Peyer's patch (tissue), 4 donors: ENCODE measurements around the gene PSAPL1.

ENCODE experiments used
- POLR2A ChIP-seq, 2 donors: fragments of 450-650 bp; IDR thresholded peaks; one replicate each; pipeline ENCODE4 v1.5.1; 2017; ENCODE audit warnings: antibody characterized with exemption in 2 of 2, mild to moderate bottlenecking in 2 of 2, moderate library complexity in 2 of 2
- TF ChIP-seq, protein P1 (sequence below), 6 experiments: fragments of 450-650 bp in 4 of 6; fragments of 200-600 bp in 2 of 6; sonication (generic) in 1 of 6; IDR thresholded peaks; one replicate each; pipeline ENCODE4 v1.5.1; 2017 to 2019; ENCODE audit warnings: antibody characterized with exemption in 6 of 6, mild to moderate bottlenecking in 3 of 6, moderate library complexity in 1 of 6

- TF ChIP-seq POLR2A (IDR thresholded peaks at IDR 0.05) = no peak
- TF ChIP-seq, protein P1, sequence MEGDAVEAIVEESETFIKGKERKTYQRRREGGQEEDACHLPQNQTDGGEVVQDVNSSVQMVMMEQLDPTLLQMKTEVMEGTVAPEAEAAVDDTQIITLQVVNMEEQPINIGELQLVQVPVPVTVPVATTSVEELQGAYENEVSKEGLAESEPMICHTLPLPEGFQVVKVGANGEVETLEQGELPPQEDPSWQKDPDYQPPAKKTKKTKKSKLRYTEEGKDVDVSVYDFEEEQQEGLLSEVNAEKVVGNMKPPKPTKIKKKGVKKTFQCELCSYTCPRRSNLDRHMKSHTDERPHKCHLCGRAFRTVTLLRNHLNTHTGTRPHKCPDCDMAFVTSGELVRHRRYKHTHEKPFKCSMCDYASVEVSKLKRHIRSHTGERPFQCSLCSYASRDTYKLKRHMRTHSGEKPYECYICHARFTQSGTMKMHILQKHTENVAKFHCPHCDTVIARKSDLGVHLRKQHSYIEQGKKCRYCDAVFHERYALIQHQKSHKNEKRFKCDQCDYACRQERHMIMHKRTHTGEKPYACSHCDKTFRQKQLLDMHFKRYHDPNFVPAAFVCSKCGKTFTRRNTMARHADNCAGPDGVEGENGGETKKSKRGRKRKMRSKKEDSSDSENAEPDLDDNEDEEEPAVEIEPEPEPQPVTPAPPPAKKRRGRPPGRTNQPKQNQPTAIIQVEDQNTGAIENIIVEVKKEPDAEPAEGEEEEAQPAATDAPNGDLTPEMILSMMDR (IDR thresholded peaks at IDR 0.05) = no peak
These were observed 33.9 kb downstream of the PSAPL1 start for GRCh38 chr4:7400671-7401298.
